Subcutaneous adipose tissue (tissue), 4 donors: ENCODE measurements around the gene SVEP1. TPM values are rescaled to one million over a fixed set of nuclear protein-coding genes. Genes with fewer than 3 reads are reported as not detected.

Experiments used
- CTCF ChIP-seq: fragments of 450-650 bp; IDR thresholded peaks from one replicate; pipeline ENCODE4 v1.5.1; 2016; ENCODE audit warnings: low read depth, mild to moderate bottlenecking, control low read depth, antibody characterized with exemption, moderate library complexity
- total RNA-seq, 4 donors: library from RNA; depleted of rRNA; stranded (reverse); fragments of >200 nt; gene quantifications; one replicate each; pipeline ENCODE4 v1.1.0, GENCODE V29; 2016

SVEP1 gene
- total RNA-seq, 4 donors from 2014 or later: 87.2 to 204 (median 174) TPM

- TF ChIP-seq CTCF: no peak
Measured at GRCh38 chr9:110370315-110370714, 209.2 kb downstream of the SVEP1 start.

GRCh38 chr9:110364451-110364850 lies 215.1 kb downstream of the SVEP1 start:
- TF ChIP-seq CTCF: no peak

- TF ChIP-seq CTCF: no peak
Measured at GRCh38 chr9:110357505-110357904, 222.0 kb downstream of the SVEP1 start.

GRCh38 chr9:110356639-110357395 lies 222.7 kb downstream of the SVEP1 start:
- TF ChIP-seq CTCF: no peak

GRCh38 chr9:110355911-110356310 lies 223.6 kb downstream of the SVEP1 start:
- TF ChIP-seq CTCF: no peak

GRCh38 chr9:110351009-110351467 lies 228.5 kb downstream of the SVEP1 start:
- TF ChIP-seq CTCF: no peak

GRCh38 chr9:110346325-110346724 lies 233.2 kb downstream of the SVEP1 start:
- no peak for TF ChIP-seq CTCF
